HG03025 (cell line): ENCODE measurements around the gene PLSCR4.
"Not testable (repeated sequence)": the region's sequence is repeated elsewhere in the genome, so short reads cannot be mapped to it uniquely, and the experiment has no call there.

Experiments used
- ATAC-seq: cut with Tn5 transposase; IDR thresholded peaks from one replicate; pipeline ENCODE4 v1.9.1; 2021; ENCODE audit warnings: mild to moderate bottlenecking, moderate library complexity; ENCODE audit not compliant: unreplicated experiment, low FRiP score

PLSCR4 gene, protein sequence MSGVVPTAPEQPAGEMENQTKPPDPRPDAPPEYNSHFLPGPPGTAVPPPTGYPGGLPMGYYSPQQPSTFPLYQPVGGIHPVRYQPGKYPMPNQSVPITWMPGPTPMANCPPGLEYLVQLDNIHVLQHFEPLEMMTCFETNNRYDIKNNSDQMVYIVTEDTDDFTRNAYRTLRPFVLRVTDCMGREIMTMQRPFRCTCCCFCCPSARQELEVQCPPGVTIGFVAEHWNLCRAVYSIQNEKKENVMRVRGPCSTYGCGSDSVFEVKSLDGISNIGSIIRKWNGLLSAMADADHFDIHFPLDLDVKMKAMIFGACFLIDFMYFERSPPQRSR

DNA sequence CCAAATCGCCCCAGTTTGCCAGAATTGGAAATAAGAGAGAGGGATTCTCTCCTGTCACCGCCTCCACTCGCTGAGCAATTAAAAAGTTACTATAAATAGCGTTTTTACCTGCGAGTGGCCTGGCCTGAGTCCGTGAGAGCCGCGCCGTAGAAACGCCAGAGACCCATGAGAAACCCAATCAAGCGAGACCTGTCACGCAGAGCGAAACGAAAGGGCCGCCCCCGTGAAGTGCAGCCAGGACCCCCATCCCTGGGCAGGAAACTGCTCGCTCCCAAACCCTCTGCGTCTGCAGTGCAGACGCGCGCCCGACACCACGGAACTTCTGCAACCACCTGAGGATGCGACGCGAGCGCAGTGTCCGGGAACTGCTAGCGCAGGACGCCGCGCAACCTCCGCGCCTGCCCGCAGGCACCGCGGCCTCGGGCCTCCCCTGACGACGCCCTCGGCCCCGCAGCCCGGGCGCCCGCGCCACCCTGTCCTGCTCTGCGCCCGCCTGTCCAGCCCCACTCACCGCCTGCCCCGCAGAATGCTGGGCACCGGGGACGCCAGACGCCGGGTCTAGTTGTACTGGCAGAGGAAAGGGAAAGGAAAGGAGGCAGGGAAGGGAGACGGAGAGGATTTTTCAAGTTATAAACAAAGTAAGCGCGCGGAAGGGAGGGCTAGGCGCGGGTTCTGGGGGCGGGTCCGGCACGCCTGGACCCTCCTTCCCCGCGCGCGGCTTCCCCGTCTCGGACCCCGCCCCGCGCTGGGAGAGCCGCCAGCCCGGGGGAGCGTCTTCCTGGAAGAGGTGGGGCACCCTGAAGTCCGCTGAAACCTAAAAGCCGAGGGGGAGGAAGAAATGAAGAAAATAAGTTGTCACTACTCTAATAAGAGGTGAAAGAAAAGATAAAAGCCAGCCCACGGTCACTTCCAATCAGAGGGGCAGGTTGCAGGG is at the start of gene PLSCR4:
Gene PLSCR4 (minus strand): TSS at position 657 of the 934 bp plus-strand sequence. CDS start 29,034 bp downstream, outside the sequence.
- ATAC-seq = peak; percentile 47

- not testable (repeated sequence) for ATAC-seq
These were observed 42.5 kb upstream of the PLSCR4 start for GRCh38 chr3:146293401-146293800.

GRCh38 chr3:146283781-146284445 is 33.0 kb upstream of the PLSCR4 start:
- no peak for ATAC-seq

DNA sequence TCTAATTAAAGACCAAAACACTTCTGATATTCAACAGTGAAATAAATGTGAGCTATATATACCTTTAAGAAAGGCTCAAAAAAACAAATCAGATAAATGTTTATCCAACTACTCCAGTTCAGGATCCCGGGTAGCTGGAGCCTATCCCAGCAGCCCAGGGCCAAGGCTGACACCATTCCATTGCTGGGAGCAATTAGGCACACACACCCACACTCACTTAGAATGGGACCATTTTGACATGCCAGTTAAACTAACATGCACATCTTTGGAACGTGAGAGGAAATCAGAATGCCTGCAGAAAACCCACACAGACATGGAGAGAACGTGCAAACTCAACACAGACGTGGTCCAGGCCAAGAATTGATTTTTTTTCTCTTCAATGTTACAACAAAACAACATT is 30.0 kb upstream of the PLSCR4 start:
- ATAC-seq = no peak

GRCh38 chr3:146279951-146280350 is 29.0 kb upstream of the PLSCR4 start:
- no peak for ATAC-seq

- ATAC-seq = no peak
These were observed 28.1 kb upstream of the PLSCR4 start for GRCh38 chr3:146279013-146279412.

GRCh38 chr3:146277953-146278631 is 27.2 kb upstream of the PLSCR4 start:
- no peak for ATAC-seq

GRCh38 chr3:146275476-146275875 is 24.6 kb upstream of the PLSCR4 start:
- ATAC-seq = no peak

DNA sequence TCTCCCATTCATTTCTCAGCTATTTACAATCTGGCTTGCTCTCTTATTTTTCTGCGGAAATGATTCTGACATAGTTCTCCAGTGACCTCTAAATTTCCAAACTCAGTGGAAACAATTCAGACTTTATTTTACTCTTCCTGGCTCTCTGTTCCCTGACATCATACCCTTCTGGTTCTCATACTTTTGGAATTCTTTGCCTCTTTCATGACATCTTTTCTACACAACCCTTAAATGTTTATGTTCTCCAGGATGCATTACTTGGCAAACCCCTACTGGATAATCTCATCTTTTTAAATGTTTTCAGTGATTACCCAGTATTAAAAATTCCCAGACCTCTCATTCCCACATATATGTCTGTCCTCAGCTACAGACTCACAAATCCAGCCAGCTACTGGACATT is 23.9 kb upstream of the PLSCR4 start:
- ATAC-seq = no peak

DNA sequence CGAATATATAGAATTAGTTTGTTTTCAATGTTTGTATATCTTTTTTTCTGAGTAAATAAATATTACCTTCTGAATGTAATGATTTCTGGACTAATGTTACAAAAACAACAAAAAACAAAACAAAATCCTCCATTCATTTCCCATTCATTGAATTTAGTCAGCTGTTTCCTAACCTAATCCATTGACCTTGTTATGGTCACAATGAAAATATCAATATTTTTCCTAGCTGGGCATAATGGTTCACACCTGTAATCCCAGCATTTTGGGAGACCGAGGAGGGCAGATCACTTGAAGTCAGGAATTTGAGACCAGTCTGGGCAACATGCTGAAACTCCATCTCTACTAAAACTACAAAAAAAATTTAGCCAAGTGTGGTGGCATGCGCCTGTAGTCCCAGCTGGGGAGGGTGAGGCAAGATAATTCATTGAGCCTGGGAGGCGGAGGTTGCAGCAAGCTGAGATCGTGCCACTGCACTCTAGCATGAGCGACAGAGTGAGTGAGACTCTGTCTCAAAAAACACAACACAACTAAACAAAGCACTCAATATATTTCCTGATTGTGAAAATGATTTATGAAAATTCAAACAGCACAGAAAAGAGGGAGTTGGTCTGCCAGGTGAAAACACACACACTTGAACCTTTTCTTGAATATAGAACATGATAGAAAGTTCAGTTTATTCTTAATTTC is 23.0 kb upstream of the PLSCR4 start:
- ATAC-seq = no peak

- ATAC-seq = no peak
These were observed 20.3 kb upstream of the PLSCR4 start for GRCh38 chr3:146271180-146271579.

- no peak for ATAC-seq
These were observed 18.4 kb upstream of the PLSCR4 start for GRCh38 chr3:146269271-146269670.

GRCh38 chr3:146268535-146269219 is 17.8 kb upstream of the PLSCR4 start:
- no peak for ATAC-seq

DNA sequence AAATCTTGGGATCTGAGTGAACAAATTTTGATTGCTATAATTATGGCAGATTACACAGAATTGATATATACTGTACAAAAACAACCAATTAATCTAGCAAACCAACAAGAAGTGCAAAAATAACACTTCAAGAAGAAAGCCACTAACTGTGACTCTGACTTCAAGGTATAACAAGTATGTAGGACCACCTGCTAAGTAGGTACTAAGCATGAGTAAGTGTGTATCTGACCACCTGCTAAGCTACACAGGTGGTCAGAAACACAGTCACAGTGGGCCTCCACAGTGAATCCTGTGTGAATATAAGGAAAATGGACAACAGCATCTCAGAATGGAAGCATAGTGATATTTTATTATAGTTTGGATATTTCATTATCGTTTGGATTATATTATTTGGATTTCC is 14.8 kb upstream of the PLSCR4 start:
- no peak for ATAC-seq

GRCh38 chr3:146262371-146263110 is 11.6 kb upstream of the PLSCR4 start:
- no peak for ATAC-seq

DNA sequence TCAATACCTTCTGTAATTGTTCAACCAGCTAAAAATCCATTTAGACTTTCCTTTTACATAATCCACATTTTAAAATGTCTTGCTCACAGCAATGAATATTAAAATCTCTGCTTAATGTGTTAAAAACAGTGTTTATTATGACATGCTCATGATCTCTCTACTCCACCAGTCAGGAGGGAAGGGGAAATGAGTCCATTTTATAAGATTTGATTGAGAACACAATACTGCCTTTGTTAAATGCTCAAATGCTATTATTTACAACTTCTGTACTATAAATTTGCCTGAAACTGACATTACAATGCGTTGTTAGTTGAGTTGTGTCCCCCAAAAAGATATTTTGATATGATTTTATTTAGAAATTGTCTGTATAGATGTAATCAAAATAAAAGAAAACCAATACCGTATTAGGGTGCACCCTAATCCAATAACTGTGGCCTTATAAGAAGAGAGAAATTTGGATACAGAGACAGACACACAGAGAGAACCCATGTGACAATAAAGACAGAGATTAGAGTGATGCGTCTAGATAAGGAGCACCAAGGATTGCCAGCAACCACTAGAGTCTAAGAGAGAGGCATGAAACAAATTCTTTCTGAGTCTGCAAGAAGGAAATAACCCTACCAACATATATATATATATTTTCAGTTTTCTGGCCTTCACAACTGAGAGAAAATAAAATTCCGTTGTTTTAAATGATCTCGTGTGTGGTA is 9.1 kb upstream of the PLSCR4 start:
- no peak for ATAC-seq

GRCh38 chr3:146256851-146257486 is 6.1 kb upstream of the PLSCR4 start:
- no peak for ATAC-seq

GRCh38 chr3:146252445-146252844 is 1.5 kb upstream of the PLSCR4 start:
- ATAC-seq = not testable (repeated sequence)
